GM12878 (cell line): ENCODE data around the gene PRKCG. TPM values are rescaled to one million over a fixed set of nuclear protein-coding genes. Genes with fewer than 3 reads are reported as not detected.

ENCODE experiments used
- ATAC-seq: fragments of 200-7000 bp; cut with Tn5 transposase; 3 replicates; pipeline ENCODE4 v1.9.1; 2020; ENCODE audit warnings: mild to moderate bottlenecking, moderate library complexity
- BruUV-seq: library from RNA; stranded (reverse); fragments of 400-500 nt; replicated peaks from 2 replicates; lab custom pipeline; 2021; lab: Mats Ljungman, UMichigan
- CTCF ChIA-PET: fragments of 300-600 bp; sonication (Branson Sonifier 250); formaldehyde crosslinking; extraction: SDS; loops from one replicate; lab custom pipeline; 2021; ENCODE audit warnings: inconsistent platforms; lab: Yijun Ruan, JAX
- POLR2A ChIA-PET: fragments of 350-600 bp; formaldehyde crosslinking; extraction: SDS; loops from one replicate; lab custom pipeline; 2021; ENCODE audit warnings: inconsistent platforms; lab: Charles Lee
- RAD21 ChIA-PET: fragments of 300-600 bp; sonication (Branson Sonifier 250); formaldehyde crosslinking; loops from one replicate; lab custom pipeline; 2023; ENCODE audit warnings: antibody characterized with exemption; ENCODE audit not compliant: unreplicated experiment; lab: Charles Lee
- SMC1A ChIA-PET: fragments of 300-600 bp; sonication (Branson Sonifier 250); formaldehyde crosslinking; loops from one replicate; lab custom pipeline; 2023; ENCODE audit not compliant: unreplicated experiment, uncharacterized antibody; lab: Charles Lee
- DNase-seq: peaks from one replicate; pipeline ENCODE4 v3.0.0-alpha.2; 2011; ENCODE audit warnings: low read depth, low spot score
- FAIRE-seq: peaks from 3 replicates; lab custom pipeline; 2011; peaks lifted over from hg19 to GRCh38; lab: Jason Lieb, UNC
- H2AFZ ChIP-seq: 2 replicates; pipeline ENCODE4 v1.6.0; 2011; ENCODE audit warnings: low read depth, low read length, control low read depth; ENCODE audit not compliant: control insufficient read depth
- H3K27ac ChIP-seq: 2 replicates; pipeline ENCODE4 v1.5.1; 2011; ENCODE audit warnings: control low read depth; ENCODE audit not compliant: control insufficient read depth, insufficient read depth
- H3K27me3 ChIP-seq, 2 experiments: replicated peaks in 1 of 2; 2 replicates each; pipeline versions ENCODE4 v1.6.0 to v1.6.1; 2011; ENCODE audit warnings: low read length in 1 of 2; ENCODE audit not compliant: control insufficient read depth in 2 of 2, insufficient read depth in 2 of 2
- H3K36me3 ChIP-seq, 2 experiments: 2 replicates each; pipeline ENCODE4 v1.5.1; 2011; ENCODE audit warnings: low read length in 1 of 2; ENCODE audit not compliant: control insufficient read depth in 2 of 2, insufficient read depth in 2 of 2
- H3K4me1 ChIP-seq: 2 replicates; pipeline ENCODE4 v1.6.1; 2011; ENCODE audit warnings: mild to moderate bottlenecking, low read length, moderate library complexity, mixed read lengths; ENCODE audit not compliant: control insufficient read depth, insufficient read depth
- H3K4me2 ChIP-seq: 2 replicates; pipeline ENCODE4 v1.6.0; 2011; ENCODE audit warnings: control low read depth; ENCODE audit not compliant: control insufficient read depth, insufficient read depth
- H3K4me3 ChIP-seq: fragments of 200-600 bp; sonication (generic); 2 replicates; pipeline ENCODE4 v1.5.1; 2016
- H3K79me2 ChIP-seq: 2 replicates; pipeline ENCODE4 v1.6.0; 2011; ENCODE audit warnings: low read length; ENCODE audit not compliant: control insufficient read depth, insufficient read depth
- H3K9ac ChIP-seq: 2 replicates; pipeline ENCODE4 v1.8.0; 2011; ENCODE audit warnings: low read length, control low read depth, mixed read lengths; ENCODE audit not compliant: control insufficient read depth, insufficient read depth
- H3K9me3 ChIP-seq: replicated peaks from 3 replicates; pipeline ENCODE4 v1.5.1; 2011; ENCODE audit warnings: mild to moderate bottlenecking, low read length; ENCODE audit not compliant: control insufficient read depth, insufficient read depth
- H4K20me1 ChIP-seq: 2 replicates; pipeline ENCODE4 v1.6.0; 2011; ENCODE audit not compliant: control insufficient read depth, insufficient read depth
- BCL3 ChIP-seq: IDR thresholded peaks from 2 replicates; pipeline ENCODE4 v1.6.1; 2011; ENCODE audit warnings: borderline replicate concordance, low read depth, mild to moderate bottlenecking, moderate library complexity, low read length; ENCODE audit not compliant: insufficient read depth, poor library complexity, severe bottlenecking
- CBX5 ChIP-seq: sonication (generic); IDR thresholded peaks from 2 replicates; pipeline ENCODE4 v1.6.1; 2016; ENCODE audit warnings: low read depth, moderate library complexity, mild to moderate bottlenecking, inconsistent platforms
- FOS ChIP-seq: IDR thresholded peaks from 3 replicates; pipeline ENCODE4 v1.6.1; 2011; ENCODE audit warnings: borderline replicate concordance; ENCODE audit not compliant: insufficient read length; ENCODE audit errors: extremely low read depth
- HCFC1 ChIP-seq: fragments of 150-350 bp; IDR thresholded peaks from 2 replicates; pipeline ENCODE4 v1.6.1; 2014; ENCODE audit warnings: low read length
- JUND ChIP-seq: IDR thresholded peaks from 2 replicates; pipeline ENCODE4 v1.6.1; 2012; ENCODE audit warnings: low read depth, mild to moderate bottlenecking, low read length, improper control_type of control experiment, moderate library complexity
- MLLT1 ChIP-seq: fragments of 450-650 bp; IDR thresholded peaks from 2 replicates; pipeline ENCODE4 v1.6.1; 2016; ENCODE audit warnings: mild to moderate bottlenecking
- NKRF ChIP-seq: fragments of 450-650 bp; conservative IDR thresholded peaks from 2 replicates; pipeline ENCODE4 v1.6.1; 2017; ENCODE audit warnings: mild to moderate bottlenecking, moderate library complexity
- PAX8 ChIP-seq: fragments of 450-650 bp; IDR thresholded peaks from 2 replicates; pipeline ENCODE4 v1.6.1; 2017; ENCODE audit warnings: mild to moderate bottlenecking, moderate library complexity
- SMAD5 ChIP-seq: IDR thresholded peaks from 2 replicates; pipeline ENCODE4 v1.6.1; 2016; ENCODE audit warnings: antibody characterized with exemption, low read depth
- SMARCA5 ChIP-seq: fragments of 450-650 bp; IDR thresholded peaks from 2 replicates; pipeline ENCODE4 v1.6.1; 2017; ENCODE audit warnings: mild to moderate bottlenecking
- TCF7 ChIP-seq: IDR thresholded peaks from 2 replicates; pipeline ENCODE4 v1.6.1; 2014; ENCODE audit warnings: antibody characterized with exemption, borderline replicate concordance
- YBX1 ChIP-seq: fragments of 450-650 bp; IDR thresholded peaks from 2 replicates; pipeline ENCODE4 v1.6.1; 2016; ENCODE audit warnings: antibody characterized with exemption
- ZBED1 ChIP-seq: IDR thresholded peaks from 2 replicates; pipeline ENCODE4 v1.6.1; 2016; ENCODE audit warnings: borderline replicate concordance
- WGBS: methylation state at CpG from one replicate; pipeline ENCODE4 v1.1.6; 2016; ENCODE audit warnings: low lambda C conversion rate; ENCODE audit not compliant: insufficient replicate concordance, insufficient coverage; ENCODE audit errors: missing lambda C conversion rate; 5-methylcytosine and 5-hydroxymethylcytosine counted together
- in situ Hi-C: fragments of 300-500 bp; cut with MboI; formaldehyde crosslinking; loops from 9 replicates; pipeline ENCODE4 v1.14.3; 2018; ENCODE audit warnings: mixed read lengths
- intact Hi-C: fragments of 100-400 bp; cut with micrococcal nuclease; formaldehyde crosslinking; loops from one replicate; pipeline ENCODE4 v1.14.2; 2022; ENCODE audit not compliant: unreplicated experiment
- polyA plus RNA-seq, 11 experiments: library from polyadenylated mRNA; depleted of rRNA in 4 of 11; unstranded in 6 of 11; stranded (reverse) in 5 of 11; fragments of >200 nt; fragmentation: Nextera tagmentation in 4 of 11; fragmentation: Illumina TruSeq in 1 of 11; extraction: Ambion mirVana in 4 of 11; extraction: Trizol in 1 of 11; gene quantifications; 1 replicate in 1 of 11; 2 replicates in 10 of 11; pipeline versions ENCODE4 v1.2.1 to v1.2.3, GENCODE V29; 2011 to 2016; ENCODE audit warnings: inconsistent platforms in 2 of 11, missing spikeins in 2 of 11, low read depth in 1 of 11
- total RNA-seq, 4 experiments: library from RNA; depleted of rRNA in 3 of 4; stranded (reverse); fragments of >200 nt in 3 of 4; fragmentation: Illumina TruSeq in 1 of 4; extraction: Trizol in 1 of 4; gene quantifications; 2 replicates each; pipeline versions ENCODE4 v1.2.1 to v1.2.3, GENCODE V29; 2013 to 2021

The PRKCG gene
- total and polyA plus RNA-seq, 10 of the 15 experiments (the other 5 are each of a cell fraction or from before 2014, with no cell fraction given), result not detected

- DNase-seq, result no peak
- WGBS, result 65% methylated on average over 22 of the region's 23 CpGs
- POLR2A ChIA-PET, result no interaction called here
- no peaks in the 10 kb centered on the region for H4K20me1 ChIP-seq
- no peak for TF ChIP-seq MLLT1
- TF ChIP-seq SMAD5, result no peak
- TF ChIP-seq FOS, result no peak
- TF ChIP-seq PAX8, result no peak
- no peak for TF ChIP-seq SMARCA5
- no peak for TF ChIP-seq CBX5
- TF ChIP-seq, all 136 proteins: peak for 0
- H3K9me3 ChIP-seq, result no peaks in the 10 kb centered on the region; the same call in 2 of the 3 replicates
- H3K79me2 ChIP-seq, result no peaks in the 10 kb centered on the region
- CTCF ChIA-PET, result no interaction called here
- H3K27ac ChIP-seq, result no peak overlapping the region
- ATAC-seq, result no peak
- H3K4me1 ChIP-seq, result no peaks in the 10 kb centered on the region
- RAD21 ChIA-PET, result no interaction called here
- no peaks in the 10 kb centered on the region for H3K36me3 ChIP-seq
- intact Hi-C loops (no loop called here), in situ Hi-C loops (no loop called here)
- SMC1A ChIA-PET, result no interaction called here
- H3K4me3 ChIP-seq, result no peak overlapping the region
- no peaks in the 10 kb centered on the region for H3K27me3 ChIP-seq
- no peak overlapping the region for H3K4me2 ChIP-seq
- no peak overlapping the region for H2AFZ ChIP-seq
- no peak for FAIRE-seq
- no TSS peak for BruUV-seq
- H3K9ac ChIP-seq, result no peak overlapping the region
Measured at GRCh38 chr19:53892301-53892980, 10.4 kb downstream of the PRKCG start.

GRCh38 chr19:53892981-53893325 lies 11.0 kb downstream of the PRKCG start:
- FAIRE-seq (no peak), ATAC-seq (no peak), DNase-seq (no peak)
- Histone ChIP-seq H3K79me2 (no peaks in the 10 kb centered on the region), H3K27me3 (no peaks in the 10 kb centered on the region), H3K4me2 (no peak overlapping the region), H4K20me1 (no peaks in the 10 kb centered on the region), H3K36me3 (no peaks in the 10 kb centered on the region), H3K9me3 (no peaks in the 10 kb centered on the region; the same call in 2 of the 3 replicates), H3K9ac (no peak overlapping the region), H3K4me1 (no peaks in the 10 kb centered on the region), H3K27ac (no peak overlapping the region), H2AFZ (no peak overlapping the region), H3K4me3 (no peak overlapping the region)
- BruUV-seq, result no TSS peak
- in situ Hi-C loops (no loop called here), intact Hi-C loops (no loop called here)
- POLR2A ChIA-PET, result no interaction called here
- CTCF ChIA-PET, result no interaction called here
- 20% methylated on average over 8 of the region's 8 CpGs for WGBS
- RAD21 ChIA-PET, result no interaction called here
- TF ChIP-seq TCF7, result no peak
- TF ChIP-seq NKRF, result no peak
- TF ChIP-seq YBX1, result no peak
- no peak for TF ChIP-seq JUND
- no peak for TF ChIP-seq ZBED1
- TF ChIP-seq HCFC1, result no peak
- TF ChIP-seq BCL3, result no peak
- SMC1A ChIA-PET, result no interaction called here
